ENCODE data around the gene KIN. TPM values are rescaled to one million over a fixed set of nuclear protein-coding genes. Genes with fewer than 3 reads are reported as not detected.

The KIN gene
- total and polyA plus RNA-seq, 2 of the 4 experiments (the other 2 are of a cell fraction), result 3.0 to 6.4 TPM

GRCh38 chr10:7708832-7709231, 79.0 kb downstream of the KIN start:
- Histone ChIP-seq H3K9me3 (ENCODE audit: control insufficient read depth, insufficient read depth, low read length) (no peaks in the 10 kb centered on the region), H2BK20ac (ENCODE audit: low read depth, low read length) (no peak overlapping the region), H2BK120ac (ENCODE audit: low read depth, low read length) (no peak overlapping the region), H2AK5ac (ENCODE audit: low read depth, low read length) (no peak overlapping the region), H3K9me1 (ENCODE audit: insufficient read depth, low read length) (no peaks in the 10 kb centered on the region), H3K4me2 (ENCODE audit: low read depth, low read length) (no peak overlapping the region), H3K79me1 (ENCODE audit: low read depth in 1 of 2, low read length in 2 of 2) (no peaks in the 10 kb centered on the region), H3K4me3 (ENCODE audit: insufficient read depth, low read depth, low read length) (no peak overlapping the region), H3K4ac (ENCODE audit: low read depth, low read length) (no peak overlapping the region), H3K4me1 (ENCODE audit: control insufficient read depth, insufficient read depth, low read length) (no peaks in the 10 kb centered on the region), H3K56ac (ENCODE audit: extremely low read depth, insufficient read depth, low read length) (no peak overlapping the region), H3K27me3 (ENCODE audit: control insufficient read depth, insufficient read depth, low read length) (no peaks in the 10 kb centered on the region; the same call in 1 of the 2 replicates), H4K91ac (ENCODE audit: insufficient read depth, low read depth, low read length) (no peak overlapping the region), H2BK15ac (ENCODE audit: low read depth, low read length) (no peak overlapping the region), H2AFZ (replicated peaks; ENCODE audit: low read length, poor library complexity) (no peak overlapping the region), H3K27ac (ENCODE audit: insufficient read depth, low read length) (no peak overlapping the region), H3K18ac (ENCODE audit: low read depth, low read length) (no peak overlapping the region), H2BK5ac (ENCODE audit: low read depth, low read length, poor library complexity, severe bottlenecking) (no peak overlapping the region), H3K23ac (ENCODE audit: low read depth, low read length) (no peak overlapping the region), H3K14ac (replicated peaks; ENCODE audit: low read depth, low read length) (no peak overlapping the region), H4K20me1 (ENCODE audit: insufficient read depth, low read length) (no peaks in the 10 kb centered on the region), H4K8ac (ENCODE audit: low read depth in 2 of 2, low read length in 2 of 2) (no peak overlapping the region), H3K9ac (ENCODE audit: low read depth, low read length) (no peak overlapping the region), H3K36me3 (ENCODE audit: control insufficient read depth, insufficient read depth, low read length) (no peaks in the 10 kb centered on the region), H2AK9ac (replicated peaks; ENCODE audit: low read depth, low read length, poor library complexity) (no peak overlapping the region), H4K5ac (ENCODE audit: low read depth, low read length) (no peak overlapping the region)
- dilution Hi-C loops (cut with HindIII; ENCODE audit: low sequenced_read_pairs, unreplicated experiment), result no loop called here
- ATAC-seq (ENCODE audit: low read depth) (no peak), DNase-seq (no peak)
- intact Hi-C loops (cut with micrococcal nuclease), result no loop called here
- TF ChIP-seq SMC3 (IDR thresholded peaks at IDR 0.05; ENCODE audit: low read depth, low read length) (no peak), RAD21 (IDR thresholded peaks at IDR 0.05; ENCODE audit: low read length) (no peak), ELK1 (IDR thresholded peaks at IDR 0.05; ENCODE audit: borderline replicate concordance, low read depth, low read length) (no peak), MAFK (IDR thresholded peaks at IDR 0.05; ENCODE audit: low read depth, low read length) (no peak), MXI1 (IDR thresholded peaks at IDR 0.05; ENCODE audit: borderline replicate concordance, low read depth, low read length) (no peak)
- in situ Hi-C loops (cut with MboI; ENCODE audit: low sequenced_read_pairs), result no loop called here
- BruUV-seq (replicated peaks), result no TSS peak
- WGBS, 2 experiments (ENCODE audit: extremely low coverage in 2 of 2, insufficient read length in 1 of 2), result no CpG with 5 or more reads among the region's 4 CpGs
- ChIA-PET CTCF (no interaction called here), POLR2A (ENCODE audit: unreplicated experiment) (no interaction called here)

Measured in IMR-90 (cell line).